SK-N-SH (cell line): ENCODE measurements around the gene STK16. TPM values are rescaled to one million over a fixed set of nuclear protein-coding genes. Genes with fewer than 3 reads are reported as not detected.

Experiments
- CTCF ChIA-PET: fragments of 300-600, 350-600 bp; formaldehyde crosslinking; extraction: SDS; loops from one replicate; lab custom pipeline; 2021; lab: Yijun Ruan, JAX
- POLR2A ChIA-PET: fragments of 350-600 bp; sonication (Branson Sonifier 250); formaldehyde crosslinking; extraction: SDS; loops from one replicate; lab custom pipeline; 2020; ENCODE audit warnings: antibody characterized with exemption, inconsistent platforms; lab: Yijun Ruan, JAX
- DNase-seq: peaks from one replicate; pipeline ENCODE4 v3.0.0; 2012
- H2AFZ ChIP-seq: fragments of 200-600 bp; sonication (generic); 2 replicates; pipeline ENCODE4 v1.8.1; 2016; ENCODE audit warnings: antibody characterized with exemption, mild to moderate bottlenecking, low read depth
- H3F3A ChIP-seq: fragments of 200-600 bp; sonication (generic); replicated peaks from 2 replicates; pipeline ENCODE3; 2016; ENCODE audit warnings: antibody characterized with exemption, mild to moderate bottlenecking; ENCODE audit not compliant: insufficient read depth
- H3K27ac ChIP-seq, 2 experiments: fragments of 200-500 bp in 1 of 2; fragments of 200-600 bp in 1 of 2; sonication (Bioruptor generic) in 1 of 2; sonication (generic), shearing (Covaris generic) in 1 of 2; 2 replicates each; pipeline versions ENCODE4 v1.5.1 to v1.6.1; 2014 to 2016; ENCODE audit warnings: low read depth in 2 of 2, inconsistent platforms in 1 of 2, low read length in 1 of 2, mild to moderate bottlenecking in 1 of 2, mixed read lengths in 1 of 2
- H3K27me3 ChIP-seq: fragments of 200-600 bp; sonication (generic), shearing (Covaris generic); 2 replicates; pipeline ENCODE4 v1.6.1; 2016; ENCODE audit warnings: mixed run types; ENCODE audit not compliant: insufficient read depth
- H3K36me3 ChIP-seq, 2 experiments: fragments of 200-500 bp in 1 of 2; fragments of 200-600 bp in 1 of 2; sonication (Bioruptor generic) in 1 of 2; sonication (generic) in 1 of 2; replicated peaks in 1 of 2; 2 replicates each; pipeline versions ENCODE3 to v1.5.1; 2014 to 2016; ENCODE audit warnings: low read length in 1 of 2, mild to moderate bottlenecking in 1 of 2; ENCODE audit not compliant: insufficient read depth in 2 of 2, control insufficient read depth in 1 of 2
- H3K4me1 ChIP-seq, 2 experiments: fragments of 200-500 bp in 1 of 2; fragments of 200-600 bp in 1 of 2; sonication (Bioruptor generic) in 1 of 2; sonication (generic), shearing (Covaris generic) in 1 of 2; 2 replicates each; pipeline versions ENCODE4 v1.5.1 to v1.6.1; 2014 to 2016; ENCODE audit warnings: low read depth in 1 of 2, low read length in 1 of 2, mixed run types in 1 of 2; ENCODE audit not compliant: insufficient read depth in 2 of 2, control insufficient read depth in 1 of 2
- H3K4me2 ChIP-seq: fragments of 200-600 bp; sonication (generic), shearing (Covaris generic); 2 replicates; pipeline ENCODE4 v1.6.1; 2017; ENCODE audit warnings: mixed run types
- H3K4me3 ChIP-seq, 2 experiments: fragments of 200-500 bp in 1 of 2; fragments of 200-600 bp in 1 of 2; sonication (Bioruptor generic) in 1 of 2; sonication (generic), shearing (Covaris generic) in 1 of 2; 2 replicates each; pipeline versions ENCODE4 v1.5.1 to v1.8.1; 2014 to 2016; ENCODE audit warnings: low read depth in 2 of 2, inconsistent platforms in 1 of 2, low read length in 1 of 2, mild to moderate bottlenecking in 1 of 2, mixed read lengths in 1 of 2, moderate library complexity in 1 of 2
- H3K79me2 ChIP-seq: fragments of 200-600 bp; sonication (generic); 2 replicates; pipeline ENCODE4 v1.8.1; 2017; ENCODE audit warnings: mild to moderate bottlenecking; ENCODE audit not compliant: insufficient read depth
- H3K9ac ChIP-seq: fragments of 200-600 bp; sonication (generic); 2 replicates; pipeline ENCODE4 v1.6.1; 2017; ENCODE audit warnings: mixed run types
- H3K9me2 ChIP-seq: fragments of 200-600 bp; sonication (generic); 2 replicates; pipeline ENCODE4 v1.6.1; 2017; ENCODE audit warnings: mixed run types
- H3K9me3 ChIP-seq: fragments of 200-600 bp; sonication (generic); 2 replicates; pipeline ENCODE4 v1.6.1; 2017; ENCODE audit warnings: mixed run types, mild to moderate bottlenecking, moderate library complexity
- H4K20me1 ChIP-seq: fragments of 200-600 bp; sonication (generic); 2 replicates; pipeline ENCODE4 v1.6.1; 2017; ENCODE audit warnings: mild to moderate bottlenecking, mixed run types; ENCODE audit not compliant: insufficient read depth
- EP300 ChIP-seq, 2 experiments: IDR thresholded peaks; 2 replicates each; pipeline versions ENCODE4 v1.4.0 to v1.6.1; 2012; ENCODE audit warnings: borderline replicate concordance in 1 of 2, low read depth in 1 of 2, low read length in 1 of 2
- EZH2phosphoT487 ChIP-seq: fragments of 200-600 bp; sonication (generic); IDR thresholded peaks from 2 replicates; pipeline ENCODE4 v1.6.1; 2017; ENCODE audit warnings: low read depth, mixed run types, mild to moderate bottlenecking, antibody characterized with exemption, moderate library complexity, borderline replicate concordance
- FOSL2 ChIP-seq: IDR thresholded peaks from 2 replicates; pipeline ENCODE4 v1.4.0; 2012; ENCODE audit warnings: low read depth, mild to moderate bottlenecking, moderate library complexity, borderline replicate concordance
- FOXJ3 ChIP-seq: sonication (generic); formaldehyde crosslinking; IDR thresholded peaks from 2 replicates; pipeline ENCODE4 v1.5.1; 2020; ENCODE audit warnings: mild to moderate bottlenecking, missing genetic modification reagents
- FOXM1 ChIP-seq: IDR thresholded peaks from 2 replicates; pipeline ENCODE4 v1.4.0; 2012; ENCODE audit warnings: low read depth, mild to moderate bottlenecking
- GABPA ChIP-seq: IDR thresholded peaks from 2 replicates; pipeline ENCODE4 v1.4.0; 2012; ENCODE audit warnings: low read depth, mild to moderate bottlenecking
- MEF2A ChIP-seq: IDR thresholded peaks from 2 replicates; pipeline ENCODE4 v1.4.0; 2012; ENCODE audit warnings: low read depth, borderline replicate concordance
- MXI1 ChIP-seq: IDR thresholded peaks from 2 replicates; pipeline ENCODE4 v1.6.1; 2012; ENCODE audit warnings: mild to moderate bottlenecking, low read depth, low read length, improper control_type of control experiment
- NFIC ChIP-seq: IDR thresholded peaks from 2 replicates; pipeline ENCODE4 v1.4.0; 2012; ENCODE audit warnings: borderline replicate concordance
- PBX3 ChIP-seq: IDR thresholded peaks from 2 replicates; pipeline ENCODE4; 2012
- POLR2AphosphoS5 ChIP-seq: IDR thresholded peaks from 2 replicates; pipeline ENCODE4 v1.6.1; 2012; ENCODE audit warnings: low read depth, low read length
- RAD21 ChIP-seq: IDR thresholded peaks from 2 replicates; pipeline ENCODE4 v1.6.1; 2012; ENCODE audit warnings: mild to moderate bottlenecking, low read length
- RCOR1 ChIP-seq: fragments of 150-350 bp; IDR thresholded peaks from 2 replicates; pipeline ENCODE4 v1.6.1; 2017; ENCODE audit warnings: antibody characterized with exemption, low read length
- RFX5 ChIP-seq: IDR thresholded peaks from 2 replicates; pipeline ENCODE4 v1.6.1; 2012; ENCODE audit warnings: mild to moderate bottlenecking, improper control_type of control experiment, low read length
- RXRA ChIP-seq: IDR thresholded peaks from 2 replicates; pipeline ENCODE4 v1.4.0; 2012; ENCODE audit warnings: low read depth, mild to moderate bottlenecking, borderline replicate concordance
- SIN3A ChIP-seq: IDR thresholded peaks from 2 replicates; pipeline ENCODE4 v1.6.1; 2012; ENCODE audit warnings: low read depth, mild to moderate bottlenecking, low read length, moderate library complexity, borderline replicate concordance
- SMC3 ChIP-seq: IDR thresholded peaks from 2 replicates; pipeline ENCODE4 v1.6.1; 2012; ENCODE audit warnings: low read depth, low read length, improper control_type of control experiment
- TAF1 ChIP-seq: IDR thresholded peaks from 2 replicates; pipeline ENCODE4 v1.6.1; 2012; ENCODE audit warnings: low read depth, mild to moderate bottlenecking, low read length, moderate library complexity, borderline replicate concordance
- TCF12 ChIP-seq: IDR thresholded peaks from 2 replicates; pipeline ENCODE4 v1.4.0; 2012
- USF1 ChIP-seq: IDR thresholded peaks from 2 replicates; pipeline ENCODE4 v1.4.0; 2012; ENCODE audit warnings: low read depth, borderline replicate concordance
- YY1 ChIP-seq: IDR thresholded peaks from 2 replicates; pipeline ENCODE4 v1.4.0; 2012; ENCODE audit warnings: low read depth, mild to moderate bottlenecking
- WGBS: methylation state at CpG from one replicate; pipeline ENCODE4 v1.1.6; 2017; ENCODE audit warnings: low lambda C conversion rate; 5-methylcytosine and 5-hydroxymethylcytosine counted together
- polyA plus RNA-seq, 3 experiments: library from polyadenylated mRNA; depleted of rRNA; stranded (reverse); fragments of >200 nt; gene quantifications; 2 replicates each; pipeline ENCODE4 v1.2.3, GENCODE V29; 2012
- TF ChIP-seq, protein P1 (sequence below): IDR thresholded peaks from 2 replicates; pipeline ENCODE4 v1.6.1; 2012; ENCODE audit warnings: mild to moderate bottlenecking, low read depth, low read length, moderate library complexity
- TF ChIP-seq, protein P2 (sequence below): IDR thresholded peaks from 2 replicates; pipeline ENCODE4 v1.4.0; 2012; ENCODE audit warnings: low read depth, borderline replicate concordance

Gene STK16
- polyA plus RNA-seq, 1 of the 3 experiments (the other 2 are of a cell fraction), result 57.6 TPM

GRCh38 chr2:219294356-219295351, 49.4 kb downstream of the STK16 start (continued):
- peak; percentile 93 for TF ChIP-seq SMC3
- TF ChIP-seq YY1, result no peak
- no peak for TF ChIP-seq EP300 (IDR thresholded peaks at IDR 0.05; ENCODE audit: borderline replicate concordance in 1 of 2, low read depth in 1 of 2, low read length in 1 of 2)
- TF ChIP-seq EZH2phosphoT487, result no peak
- TF ChIP-seq, protein P1, sequence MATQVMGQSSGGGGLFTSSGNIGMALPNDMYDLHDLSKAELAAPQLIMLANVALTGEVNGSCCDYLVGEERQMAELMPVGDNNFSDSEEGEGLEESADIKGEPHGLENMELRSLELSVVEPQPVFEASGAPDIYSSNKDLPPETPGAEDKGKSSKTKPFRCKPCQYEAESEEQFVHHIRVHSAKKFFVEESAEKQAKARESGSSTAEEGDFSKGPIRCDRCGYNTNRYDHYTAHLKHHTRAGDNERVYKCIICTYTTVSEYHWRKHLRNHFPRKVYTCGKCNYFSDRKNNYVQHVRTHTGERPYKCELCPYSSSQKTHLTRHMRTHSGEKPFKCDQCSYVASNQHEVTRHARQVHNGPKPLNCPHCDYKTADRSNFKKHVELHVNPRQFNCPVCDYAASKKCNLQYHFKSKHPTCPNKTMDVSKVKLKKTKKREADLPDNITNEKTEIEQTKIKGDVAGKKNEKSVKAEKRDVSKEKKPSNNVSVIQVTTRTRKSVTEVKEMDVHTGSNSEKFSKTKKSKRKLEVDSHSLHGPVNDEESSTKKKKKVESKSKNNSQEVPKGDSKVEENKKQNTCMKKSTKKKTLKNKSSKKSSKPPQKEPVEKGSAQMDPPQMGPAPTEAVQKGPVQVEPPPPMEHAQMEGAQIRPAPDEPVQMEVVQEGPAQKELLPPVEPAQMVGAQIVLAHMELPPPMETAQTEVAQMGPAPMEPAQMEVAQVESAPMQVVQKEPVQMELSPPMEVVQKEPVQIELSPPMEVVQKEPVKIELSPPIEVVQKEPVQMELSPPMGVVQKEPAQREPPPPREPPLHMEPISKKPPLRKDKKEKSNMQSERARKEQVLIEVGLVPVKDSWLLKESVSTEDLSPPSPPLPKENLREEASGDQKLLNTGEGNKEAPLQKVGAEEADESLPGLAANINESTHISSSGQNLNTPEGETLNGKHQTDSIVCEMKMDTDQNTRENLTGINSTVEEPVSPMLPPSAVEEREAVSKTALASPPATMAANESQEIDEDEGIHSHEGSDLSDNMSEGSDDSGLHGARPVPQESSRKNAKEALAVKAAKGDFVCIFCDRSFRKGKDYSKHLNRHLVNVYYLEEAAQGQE, result peak; percentile 56; the same call in 1 of the 2 replicates
- TF ChIP-seq RXRA, result no peak
- no peak for TF ChIP-seq GABPA
- peak; percentile 72 for TF ChIP-seq RAD21
- peak; percentile 69 for TF ChIP-seq RCOR1

DNA sequence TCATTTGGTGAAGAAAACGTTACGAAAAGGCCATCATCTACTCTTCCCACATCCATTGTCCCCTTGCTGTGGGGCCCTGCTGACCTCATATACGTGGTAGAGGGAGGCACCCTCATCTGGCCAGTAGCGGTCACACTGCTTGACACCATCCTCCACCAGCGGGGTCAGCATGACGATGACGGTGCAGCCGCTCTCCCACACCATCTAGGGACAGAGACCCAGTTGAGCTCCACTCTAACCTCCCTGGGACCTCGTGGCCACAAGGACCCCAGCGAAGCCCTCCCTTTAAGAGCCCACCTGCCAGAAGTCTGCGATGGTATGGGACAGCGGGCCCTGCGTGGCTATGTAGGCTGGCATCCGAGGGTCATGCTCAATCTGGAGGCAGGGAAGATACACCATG, 50.9 kb downstream of the STK16 start:
- 88% methylated on average over 14 of the region's 14 CpGs for WGBS
- CTCF ChIA-PET, result interaction anchor here (1.6 to 9.0 kb wide), 15 partner anchors 13 to 267 kb away, joined by 5 to 312 read pairs (median 23); partner anchors contain the start of genes ANKZF1, ATG9A, CNPPD1 and DNAJB2

More for the DNA sequence above, 50.9 kb downstream of the STK16 start:
- POLR2A ChIA-PET, result interaction anchor here (1.4 to 1.7 kb wide), 2 partner anchors 13 to 77 kb away, joined by 4 to 7 read pairs; partner anchors contain the start of gene ABCB6
- no peaks in the 10 kb centered on the region for H3K36me3 ChIP-seq
- H2AFZ ChIP-seq, result no peak overlapping the region
- no peaks in the 10 kb centered on the region for H3K27me3 ChIP-seq
- H3K4me3 ChIP-seq, result no peak overlapping the region
- no peak overlapping the region for H3K4me2 ChIP-seq
- H3K9ac ChIP-seq, result no peak overlapping the region
- no peaks in the 10 kb centered on the region for H3K9me2 ChIP-seq
- H3F3A ChIP-seq, result no peaks in the 10 kb centered on the region
- no peaks in the 10 kb centered on the region for H4K20me1 ChIP-seq
- no peaks in the 10 kb centered on the region for H3K79me2 ChIP-seq
- no peak for TF ChIP-seq MXI1
- no peak for TF ChIP-seq TCF12
- TF ChIP-seq SIN3A, result no peak
- no peak for TF ChIP-seq FOXM1
- no peak for TF ChIP-seq TAF1
- TF ChIP-seq MEF2A, result no peak
- TF ChIP-seq GABPA, result no peak
- no peak for TF ChIP-seq EP300 (IDR thresholded peaks at IDR 0.05; ENCODE audit: borderline replicate concordance in 1 of 2, low read depth in 1 of 2, low read length in 1 of 2)
- no peak for TF ChIP-seq USF1
- TF ChIP-seq RFX5, result no peak
- no peak for TF ChIP-seq FOSL2
- no peak for TF ChIP-seq NFIC
- TF ChIP-seq FOXJ3 (CRISPR knock-in tag), result no peak
- TF ChIP-seq, protein P2, sequence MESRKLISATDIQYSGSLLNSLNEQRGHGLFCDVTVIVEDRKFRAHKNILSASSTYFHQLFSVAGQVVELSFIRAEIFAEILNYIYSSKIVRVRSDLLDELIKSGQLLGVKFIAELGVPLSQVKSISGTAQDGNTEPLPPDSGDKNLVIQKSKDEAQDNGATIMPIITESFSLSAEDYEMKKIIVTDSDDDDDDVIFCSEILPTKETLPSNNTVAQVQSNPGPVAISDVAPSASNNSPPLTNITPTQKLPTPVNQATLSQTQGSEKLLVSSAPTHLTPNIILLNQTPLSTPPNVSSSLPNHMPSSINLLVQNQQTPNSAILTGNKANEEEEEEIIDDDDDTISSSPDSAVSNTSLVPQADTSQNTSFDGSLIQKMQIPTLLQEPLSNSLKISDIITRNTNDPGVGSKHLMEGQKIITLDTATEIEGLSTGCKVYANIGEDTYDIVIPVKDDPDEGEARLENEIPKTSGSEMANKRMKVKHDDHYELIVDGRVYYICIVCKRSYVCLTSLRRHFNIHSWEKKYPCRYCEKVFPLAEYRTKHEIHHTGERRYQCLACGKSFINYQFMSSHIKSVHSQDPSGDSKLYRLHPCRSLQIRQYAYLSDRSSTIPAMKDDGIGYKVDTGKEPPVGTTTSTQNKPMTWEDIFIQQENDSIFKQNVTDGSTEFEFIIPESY, result no peak
- no peak for TF ChIP-seq PBX3
- no peak for TF ChIP-seq POLR2AphosphoS5
- peaks cover 0 to 7% of the 10 kb centered on the region in 2 experiments; a peak in 1 of 4 replicates for H3K4me1 ChIP-seq
- H3K9me3 ChIP-seq, result no peaks in the 10 kb centered on the region
- no peak for DNase-seq
- no peak overlapping the region for H3K27ac ChIP-seq
